GM12865 (cell line): ENCODE data around the gene SP8.
A peak's percentile ranks its signal among the peaks of the same experiment; 100 is the strongest.

Source experiments
- DNase-seq: peaks from one replicate; pipeline ENCODE4 v3.0.0; 2010; ENCODE audit warnings: low read depth
- H3K4me3 ChIP-seq: 2 replicates; pipeline ENCODE4 v1.5.1; 2011; ENCODE audit warnings: mild to moderate bottlenecking, low read depth, low read length, control low read depth
- TF ChIP-seq, protein P1 (sequence below): IDR thresholded peaks from 2 replicates; pipeline ENCODE4 v1.5.1; 2011; ENCODE audit warnings: low read length, control low read depth, low read depth, inconsistent platforms; ENCODE audit not compliant: insufficient read depth; ENCODE audit errors: missing control alignments

Gene SP8

DNA sequence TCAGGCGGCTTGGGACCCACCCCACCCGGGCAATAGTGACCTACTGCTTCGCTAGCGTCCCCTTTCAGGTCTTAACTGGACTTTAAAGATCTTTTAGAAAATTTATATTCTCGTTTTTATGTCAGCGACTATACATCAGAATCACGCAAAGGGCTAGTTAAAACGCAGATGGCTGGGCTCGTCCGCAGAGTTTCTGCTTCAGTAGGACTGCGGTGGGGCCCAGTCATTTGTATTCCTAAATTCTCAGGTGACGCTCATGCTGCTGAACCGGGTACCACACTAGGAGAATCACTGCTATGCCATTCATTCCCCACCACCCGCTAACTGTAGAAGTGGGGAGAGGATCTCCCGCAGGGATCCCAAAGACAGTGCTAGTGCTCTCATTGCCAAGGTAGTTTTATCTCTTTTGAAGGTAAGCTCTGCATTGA, 12.0 kb upstream of the SP8 start:
- TF ChIP-seq, protein P1, sequence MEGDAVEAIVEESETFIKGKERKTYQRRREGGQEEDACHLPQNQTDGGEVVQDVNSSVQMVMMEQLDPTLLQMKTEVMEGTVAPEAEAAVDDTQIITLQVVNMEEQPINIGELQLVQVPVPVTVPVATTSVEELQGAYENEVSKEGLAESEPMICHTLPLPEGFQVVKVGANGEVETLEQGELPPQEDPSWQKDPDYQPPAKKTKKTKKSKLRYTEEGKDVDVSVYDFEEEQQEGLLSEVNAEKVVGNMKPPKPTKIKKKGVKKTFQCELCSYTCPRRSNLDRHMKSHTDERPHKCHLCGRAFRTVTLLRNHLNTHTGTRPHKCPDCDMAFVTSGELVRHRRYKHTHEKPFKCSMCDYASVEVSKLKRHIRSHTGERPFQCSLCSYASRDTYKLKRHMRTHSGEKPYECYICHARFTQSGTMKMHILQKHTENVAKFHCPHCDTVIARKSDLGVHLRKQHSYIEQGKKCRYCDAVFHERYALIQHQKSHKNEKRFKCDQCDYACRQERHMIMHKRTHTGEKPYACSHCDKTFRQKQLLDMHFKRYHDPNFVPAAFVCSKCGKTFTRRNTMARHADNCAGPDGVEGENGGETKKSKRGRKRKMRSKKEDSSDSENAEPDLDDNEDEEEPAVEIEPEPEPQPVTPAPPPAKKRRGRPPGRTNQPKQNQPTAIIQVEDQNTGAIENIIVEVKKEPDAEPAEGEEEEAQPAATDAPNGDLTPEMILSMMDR = no peak
- DNase-seq = no peak
- H3K4me3 ChIP-seq = peak overlapping the region; percentile 60

DNA sequence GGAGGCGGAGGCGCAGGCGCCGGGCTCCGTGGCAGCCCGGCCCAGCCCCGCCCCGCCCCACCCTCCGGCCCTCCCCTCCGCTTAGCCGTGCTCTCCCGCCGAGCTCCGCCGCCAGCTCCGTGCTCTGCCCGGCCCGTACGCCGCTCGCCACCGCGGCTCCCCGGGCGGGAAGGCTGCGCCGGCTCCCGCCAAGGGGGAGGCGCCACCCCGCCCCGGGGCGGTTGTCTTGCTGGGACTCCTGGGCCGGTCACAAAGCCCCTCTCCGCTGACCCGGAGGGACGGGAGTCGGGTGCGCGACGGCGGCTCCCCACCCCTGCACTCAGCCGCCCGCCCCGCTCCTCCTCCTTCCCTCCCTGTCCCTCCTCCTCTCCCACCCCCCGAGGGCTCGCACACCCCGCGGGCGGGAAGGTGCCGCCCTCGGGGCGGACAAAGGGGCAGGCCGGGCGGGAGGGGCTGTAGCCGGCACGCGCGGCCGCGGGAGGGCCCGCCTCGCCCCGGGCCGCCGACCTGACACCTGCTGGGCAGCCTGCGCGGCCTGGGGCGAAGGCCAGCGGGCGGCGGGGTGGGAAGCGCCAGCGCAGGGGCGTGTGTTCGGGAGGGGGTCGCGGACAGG, 11.5 kb upstream of the SP8 start:
- DNase-seq = peak; percentile 69

DNA sequence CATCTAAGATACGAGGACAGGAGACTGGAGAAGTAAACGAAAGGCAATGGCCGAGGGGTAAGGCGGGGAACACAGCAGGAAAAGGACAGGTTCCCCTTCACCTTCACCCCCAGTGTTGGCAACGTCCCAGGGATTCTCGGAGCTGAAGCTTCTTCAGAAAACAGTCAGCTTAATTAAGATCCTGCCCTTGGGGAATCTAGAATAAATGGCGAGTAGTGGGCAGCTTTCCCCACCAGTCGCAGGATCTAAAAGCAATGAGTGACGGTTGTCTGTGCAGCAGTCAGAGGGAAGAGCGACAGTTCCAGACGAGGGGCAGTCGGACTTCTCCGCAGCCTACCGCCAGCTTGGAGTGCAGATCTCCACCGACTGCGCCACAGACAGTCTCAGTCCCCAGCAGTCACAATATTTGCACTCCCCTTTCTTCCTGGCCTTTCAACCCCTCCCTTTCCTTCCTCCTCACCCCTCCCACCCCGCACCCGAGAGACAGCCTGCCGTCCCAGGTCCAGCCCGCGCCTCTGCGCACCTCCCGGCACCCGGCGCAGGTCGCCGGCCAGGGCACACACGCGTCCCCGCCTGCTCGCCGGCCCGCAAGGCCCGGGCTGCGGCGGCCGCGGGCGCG, 10.9 kb upstream of the SP8 start:
- H3K4me3 ChIP-seq = peak overlapping the region; percentile 62
- DNase-seq = peak; percentile 50
- TF ChIP-seq, protein P1 = no peak

More for the DNA sequence above, 11.5 kb upstream of the SP8 start:
- TF ChIP-seq, protein P1 = no peak
- peak overlapping the region; percentile 60 for H3K4me3 ChIP-seq

DNA sequence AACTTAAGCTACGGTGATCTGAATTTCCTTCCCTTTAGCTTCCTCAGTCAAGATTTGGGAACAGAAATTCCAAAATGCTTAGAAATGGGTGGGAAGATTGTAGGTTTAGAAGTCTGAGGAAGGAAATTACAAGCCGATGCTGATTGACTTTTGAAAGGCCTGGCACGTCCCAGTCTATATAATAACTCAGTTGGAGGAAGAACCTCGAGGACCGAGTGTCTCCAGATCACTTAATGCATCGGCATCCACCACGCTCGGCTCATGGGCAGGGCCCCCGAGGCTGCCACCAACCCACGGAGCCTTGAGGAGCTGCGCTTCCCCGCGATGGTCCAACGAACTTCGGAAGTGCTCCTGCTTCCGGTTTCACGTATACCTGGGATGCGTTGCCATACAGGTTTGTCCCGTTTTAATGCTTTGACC, 10.4 kb upstream of the SP8 start:
- DNase-seq = no peak
- TF ChIP-seq, protein P1 = no peak
- peak overlapping the region; percentile 62 for H3K4me3 ChIP-seq

DNA sequence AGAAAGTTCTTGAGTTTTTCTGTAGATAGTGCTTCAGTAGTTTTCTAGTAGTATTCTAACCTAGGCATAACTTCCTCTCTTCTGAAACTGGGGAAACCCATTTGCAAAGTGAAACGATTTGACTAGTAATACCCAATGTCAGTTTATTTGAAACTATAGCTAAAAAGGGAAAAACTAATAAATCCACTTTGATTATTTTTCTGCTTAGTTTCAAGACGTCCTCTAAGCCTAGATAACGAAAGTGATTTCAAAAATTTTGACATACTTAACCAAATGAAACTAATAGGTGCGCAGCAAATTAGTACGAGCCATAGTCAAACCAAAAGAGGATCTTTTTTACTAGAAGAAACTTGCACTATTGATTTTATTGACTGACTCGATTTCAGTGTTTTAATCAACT, 9.8 kb upstream of the SP8 start:
- DNase-seq = peak; percentile 19
- peak overlapping the region; percentile 25; the same call in 1 of the 2 replicates for H3K4me3 ChIP-seq
- TF ChIP-seq, protein P1 = no peak

DNA sequence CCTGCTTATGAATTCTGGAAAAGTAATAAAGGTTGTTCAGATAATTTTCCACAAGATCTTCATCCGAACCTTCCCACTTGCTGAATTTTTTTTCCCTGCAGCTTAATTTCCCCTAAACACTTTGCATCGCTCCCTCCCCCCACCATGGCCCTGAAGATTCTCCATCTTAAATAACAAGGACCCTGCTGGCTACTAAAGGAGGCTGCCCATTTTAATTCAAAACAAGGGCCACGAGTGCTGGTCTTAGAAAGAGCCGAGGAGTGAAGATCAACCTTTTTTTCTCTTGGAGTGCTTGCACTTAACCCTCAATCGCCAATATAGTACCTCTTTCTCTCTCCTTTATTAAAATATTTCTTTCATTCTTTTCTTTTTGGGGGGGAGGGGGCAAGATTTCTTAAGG, 9.2 kb upstream of the SP8 start:
- DNase-seq = no peak
- TF ChIP-seq, protein P1 = no peak
- H3K4me3 ChIP-seq = no peak overlapping the region
